Limb (tissue), 2 donors: Measurements from ENCODE around the gene QRICH2.
"Not testable (repeated sequence)": the region's sequence is repeated elsewhere in the genome, so short reads cannot be mapped to it uniquely, and the experiment has no call there.

Experiments
- DNase-seq, 2 donors: peaks; one replicate each; pipeline ENCODE4 v3.0.0-alpha.2; 2016; ENCODE audit errors: extremely low spot score in 2 of 2

QRICH2 gene

GRCh38 chr17:76266244-76266938 lies 41.7 kb downstream of the QRICH2 start:
- DNase-seq: no peak

- peak; percentile 63 to 79 for DNase-seq
Measured at GRCh38 chr17:76265624-76266243, 42.3 kb downstream of the QRICH2 start.

- DNase-seq: peak; percentile 97 to 99
Measured at GRCh38 chr17:76264755-76265623, 43.1 kb downstream of the QRICH2 start, which contains the start of gene UBALD2. Gene UBALD2, plus strand, starts transcription at chr17:76265348. Its CDS starts 158 bp downstream, at chr17:76265506.

DNA sequence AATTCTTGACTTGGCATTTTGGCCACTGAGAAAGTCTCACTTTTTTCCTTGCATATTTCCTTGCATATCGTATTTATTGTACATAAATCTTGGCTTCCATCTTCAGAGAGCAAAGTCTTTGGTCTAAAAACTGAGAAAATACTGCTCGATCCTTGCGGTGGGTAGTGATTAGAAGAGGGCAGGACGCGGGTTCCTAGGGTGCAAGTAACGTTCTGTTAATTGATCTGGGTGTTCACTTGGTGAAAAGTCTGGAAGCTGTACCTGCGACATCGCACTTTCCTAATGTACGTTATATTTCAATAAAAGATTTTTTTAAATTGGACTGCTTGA lies 43.7 kb downstream of the QRICH2 start:
- peak in 1 of 2 donors; percentile 19 for DNase-seq

DNA sequence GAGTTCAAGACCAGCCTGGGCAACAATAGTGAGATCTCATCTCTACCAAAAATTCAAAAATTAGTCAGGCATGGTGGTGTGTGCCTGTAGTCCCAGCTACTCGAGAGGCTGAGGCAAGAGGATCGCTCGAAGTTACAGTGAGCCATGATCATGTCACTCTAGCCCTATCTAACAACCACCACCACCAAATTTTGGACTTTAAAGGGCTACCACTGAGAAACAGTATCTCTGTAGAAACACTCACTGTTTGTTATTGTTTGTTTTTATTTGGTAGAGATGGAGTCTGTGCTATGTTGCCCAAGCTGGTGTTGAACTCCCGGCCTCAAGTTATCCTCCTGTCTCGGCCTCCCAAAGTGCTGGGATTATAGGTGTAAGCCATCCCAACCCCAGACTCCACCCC lies 44.2 kb downstream of the QRICH2 start:
- DNase-seq: no peak

GRCh38 chr17:76262732-76263344 lies 45.2 kb downstream of the QRICH2 start:
- DNase-seq: peak in 1 of 2 donors; percentile 21

GRCh38 chr17:76261421-76262215 lies 46.5 kb downstream of the QRICH2 start:
- DNase-seq: no peak

DNA sequence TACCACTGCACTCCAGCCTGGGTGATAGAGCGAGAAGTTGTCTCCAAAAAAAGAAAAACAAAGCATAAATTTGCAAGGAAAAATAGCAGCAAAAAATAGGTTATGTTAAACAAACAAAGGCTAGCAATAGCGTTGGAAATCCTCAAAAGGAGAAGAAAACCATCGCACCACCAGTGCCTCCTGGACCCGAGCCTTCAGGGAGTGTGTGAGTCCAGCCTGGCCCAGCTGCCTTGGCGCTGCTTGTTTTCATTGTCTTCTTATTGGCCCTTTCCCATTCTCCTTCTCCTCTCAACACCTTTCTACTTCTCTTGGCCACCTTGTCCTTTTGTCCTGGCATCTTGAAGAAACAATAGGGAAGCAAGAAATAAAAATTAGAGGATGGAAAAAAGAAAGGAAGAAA lies 47.4 kb downstream of the QRICH2 start:
- DNase-seq: no peak

DNA sequence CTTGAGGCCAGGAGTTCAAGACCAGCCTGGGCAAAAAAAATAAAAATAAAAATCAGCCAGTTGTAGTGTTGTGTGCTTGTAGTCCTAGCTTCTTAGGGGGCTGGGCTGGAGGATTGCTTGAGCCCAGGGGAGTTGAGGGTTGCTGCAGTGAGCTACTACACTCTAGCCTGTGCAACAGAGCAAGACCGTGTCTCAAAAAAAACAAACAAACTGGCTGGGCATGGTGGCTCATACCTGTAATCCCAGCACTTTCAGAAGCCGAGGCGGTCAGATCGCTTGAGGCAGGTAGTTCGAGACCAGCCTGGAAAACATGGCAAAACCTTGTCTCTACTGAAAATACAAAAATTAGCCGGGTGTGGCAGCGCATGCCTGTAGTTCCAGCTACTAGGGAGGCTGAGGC lies 47.9 kb downstream of the QRICH2 start:
- DNase-seq: no peak

DNA sequence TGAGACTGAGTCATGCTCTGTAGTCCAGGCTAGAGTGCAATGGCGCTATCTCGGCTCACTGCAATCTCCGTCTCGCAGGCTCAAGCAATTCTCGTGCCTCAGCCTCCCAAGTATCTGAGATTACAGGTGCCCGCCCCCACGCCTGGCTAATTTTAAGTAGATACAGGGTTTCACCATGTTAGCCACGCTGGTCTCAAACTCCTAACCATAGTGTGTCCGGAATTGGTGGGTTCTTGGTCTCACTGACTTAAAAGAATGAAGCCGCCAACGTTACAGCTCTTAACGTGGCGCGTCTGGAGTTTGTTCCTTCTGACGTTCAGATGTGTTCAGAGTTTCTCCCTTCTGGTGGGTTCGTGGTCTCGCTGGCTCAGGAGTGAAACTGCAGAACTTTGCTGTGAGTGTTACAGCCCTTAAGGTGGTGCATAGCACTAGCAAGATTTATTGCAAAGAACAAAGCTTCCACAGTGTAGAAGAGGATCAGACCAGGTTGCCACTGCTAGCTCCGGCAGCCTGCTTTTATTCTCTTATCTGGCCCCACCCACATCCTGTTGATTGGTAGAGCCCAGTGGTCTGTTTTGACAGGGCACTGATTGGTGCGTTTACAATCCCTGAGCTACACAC lies 51.5 kb downstream of the QRICH2 start:
- not testable (repeated sequence) for DNase-seq

- DNase-seq: no peak
Measured at GRCh38 chr17:76255801-76256429, 52.2 kb downstream of the QRICH2 start.

DNA sequence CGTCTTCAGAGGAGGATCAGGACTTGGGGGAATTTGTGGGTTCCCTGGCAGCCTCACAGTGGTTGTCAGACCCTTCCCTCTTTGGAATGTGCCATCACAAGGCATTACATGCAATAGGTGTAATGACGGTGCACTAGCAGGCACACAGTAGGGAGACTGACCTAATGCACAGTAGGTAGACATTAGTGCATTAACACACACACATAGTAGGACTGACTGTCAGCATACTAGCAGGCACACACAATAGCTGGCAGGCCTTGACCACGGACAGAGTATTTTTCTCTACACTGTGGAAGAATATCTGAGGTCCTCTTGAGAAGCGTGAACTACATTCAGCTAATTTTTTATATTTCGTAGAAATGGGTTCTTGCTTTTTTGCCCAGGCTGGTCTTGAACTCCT lies 53.8 kb downstream of the QRICH2 start:
- no peak for DNase-seq

- DNase-seq: no peak
Measured at GRCh38 chr17:76253841-76254240, 54.2 kb downstream of the QRICH2 start.

- DNase-seq: not testable (repeated sequence)
Measured at GRCh38 chr17:76252967-76253766, 54.9 kb downstream of the QRICH2 start.

- no peak for DNase-seq
Measured at GRCh38 chr17:76252040-76252954, 55.8 kb downstream of the QRICH2 start.

- DNase-seq: no peak
Measured at GRCh38 chr17:76251478-76252039, 56.5 kb downstream of the QRICH2 start.

- no peak for DNase-seq
Measured at GRCh38 chr17:76250141-76250540, 57.9 kb downstream of the QRICH2 start.
